ENCODE measurements around the gene TLR3.
"Not testable (repeated sequence)": the region's sequence is repeated elsewhere in the genome, so short reads cannot be mapped to it uniquely, and the experiment has no call there.

Gene TLR3

GRCh38 chr4:186068581-186069348 lies at the start of gene TLR3:
Gene TLR3 (plus strand): TSS chr4:186069156. CDS start chr4:186076620, 7,464 bp downstream.
- no peak for DNase-seq (ENCODE audit: low read depth)

- DNase-seq (ENCODE audit: low read depth) = no peak
These were observed 49.7 kb upstream of the TLR3 start for GRCh38 chr4:186019269-186019668.

GRCh38 chr4:186020106-186020792 lies 48.7 kb upstream of the TLR3 start:
- no peak for DNase-seq (ENCODE audit: low read depth)

GRCh38 chr4:186020793-186021407 lies 48.1 kb upstream of the TLR3 start:
- no peak for DNase-seq (ENCODE audit: low read depth)

DNA sequence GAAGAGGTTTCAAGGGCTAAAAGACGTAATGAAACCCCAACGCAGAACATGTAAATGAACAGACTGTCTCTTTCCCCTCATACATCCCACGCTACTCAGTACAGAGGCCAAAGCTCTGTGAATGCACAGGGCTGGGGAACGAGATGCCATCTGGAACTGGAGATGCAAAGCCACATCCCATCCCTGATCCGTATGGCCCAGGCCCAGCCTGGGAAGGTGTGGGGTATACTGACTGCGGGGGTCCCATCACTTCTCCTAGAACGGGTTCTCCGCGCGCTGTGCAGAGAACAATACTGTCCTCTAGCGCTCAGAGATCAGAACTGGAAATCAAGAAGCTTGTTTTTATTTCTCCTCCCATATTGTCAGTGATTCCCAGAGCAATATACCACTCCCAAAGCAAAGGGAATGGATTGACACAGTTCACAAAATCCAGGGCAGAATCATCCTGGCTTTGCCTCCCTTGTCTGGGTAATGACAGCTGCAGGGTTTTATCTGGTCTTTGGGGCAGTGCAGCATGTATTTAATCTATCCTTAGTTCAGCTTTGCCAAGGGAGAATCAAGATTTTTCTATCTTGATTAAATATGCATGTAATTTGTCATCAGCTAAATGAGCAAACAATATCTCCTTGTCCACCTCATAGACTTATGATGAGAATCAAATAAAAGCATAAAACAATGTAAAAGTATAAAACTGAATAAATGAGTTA lies 47.3 kb upstream of the TLR3 start:
- peak; percentile 18 for DNase-seq (ENCODE audit: low read depth)

DNA sequence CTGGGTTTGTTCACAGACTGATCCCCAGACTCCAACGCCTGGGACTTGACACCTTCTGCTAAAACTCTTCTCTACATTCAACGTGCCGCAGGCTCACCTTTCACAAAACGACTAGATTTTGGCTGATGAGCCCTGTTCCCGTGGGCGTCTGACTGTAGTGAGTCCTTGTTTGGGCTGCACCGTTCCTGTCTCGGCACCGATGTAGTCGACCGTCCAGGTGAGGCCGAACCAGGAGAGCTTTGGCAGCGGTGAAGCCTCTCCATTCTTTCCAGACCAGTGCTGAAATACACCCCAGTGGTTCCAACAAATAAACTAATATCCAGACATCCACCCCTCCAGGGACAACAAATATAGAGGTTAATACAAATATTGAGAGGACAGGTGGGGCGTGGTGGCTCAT lies 45.0 kb upstream of the TLR3 start:
- no peak for DNase-seq (ENCODE audit: low read depth)

- DNase-seq (ENCODE audit: low read depth) = no peak
These were observed 44.1 kb upstream of the TLR3 start for GRCh38 chr4:186024637-186025407.

- no peak for DNase-seq (ENCODE audit: low read depth)
These were observed 43.6 kb upstream of the TLR3 start for GRCh38 chr4:186025408-186025690.

- no peak for DNase-seq (ENCODE audit: low read depth)
These were observed 41.6 kb upstream of the TLR3 start for GRCh38 chr4:186027405-186027804.

DNA sequence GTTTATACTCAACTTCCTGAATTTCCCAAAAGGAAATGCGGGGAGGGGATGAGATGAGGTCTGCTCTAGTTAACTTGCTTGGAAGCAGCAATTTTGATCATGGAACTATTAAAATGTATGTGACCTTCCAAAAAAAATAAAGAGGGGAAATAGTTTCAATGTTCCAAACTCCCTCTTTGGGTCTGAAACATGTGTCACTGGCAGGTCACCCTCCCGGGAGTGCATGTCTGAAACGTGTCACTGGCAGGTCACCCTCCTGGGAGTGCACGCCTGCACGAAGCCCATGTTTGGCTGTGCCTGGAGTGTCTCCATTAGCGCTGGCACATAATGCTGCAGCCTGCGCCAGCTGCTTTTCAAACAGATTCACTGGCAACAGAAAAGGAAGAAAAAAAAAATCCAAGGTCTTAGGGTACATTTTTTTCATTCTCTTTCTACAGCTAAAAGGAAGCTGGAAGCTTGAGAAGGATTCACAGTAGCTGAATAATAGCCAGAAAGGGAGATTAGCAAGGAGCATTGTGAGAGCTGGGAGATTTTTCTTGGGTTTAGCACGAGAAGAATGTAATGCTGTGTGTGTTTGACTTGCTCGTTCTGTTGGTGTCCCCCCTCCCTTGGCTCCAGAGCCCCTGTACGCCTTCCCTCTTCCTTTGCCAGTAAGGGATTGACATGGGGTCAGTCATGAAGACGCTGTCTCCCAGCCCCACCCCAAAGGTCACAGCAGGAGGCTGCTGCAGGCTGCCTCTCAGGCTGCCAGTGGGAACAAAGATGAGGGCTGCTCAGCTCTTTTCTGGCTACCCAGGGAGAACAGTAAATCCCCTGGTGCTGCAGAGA lies 39.2 kb upstream of the TLR3 start:
- peak; percentile 76 for DNase-seq (ENCODE audit: low read depth)

DNA sequence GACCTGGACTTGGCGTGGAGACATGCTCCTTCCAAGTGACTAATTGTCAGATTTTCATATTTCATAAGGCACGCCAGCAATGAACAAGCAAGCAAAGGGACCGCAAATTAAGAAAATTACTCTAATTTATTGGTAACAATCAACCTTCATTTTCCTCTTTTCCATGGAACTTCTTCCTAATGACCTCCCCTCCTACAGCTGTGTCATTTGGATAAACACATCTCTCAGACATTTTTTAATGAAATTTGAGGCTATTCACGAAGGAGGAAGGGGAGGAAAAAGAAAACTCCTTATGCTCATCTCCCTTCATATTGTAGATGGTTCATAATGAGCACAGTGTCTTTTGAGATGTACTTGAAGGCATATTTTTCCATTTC lies 38.6 kb upstream of the TLR3 start:
- no peak for DNase-seq (ENCODE audit: low read depth)

- no peak for DNase-seq (ENCODE audit: low read depth)
These were observed 38.2 kb upstream of the TLR3 start for GRCh38 chr4:186030795-186031194.

DNA sequence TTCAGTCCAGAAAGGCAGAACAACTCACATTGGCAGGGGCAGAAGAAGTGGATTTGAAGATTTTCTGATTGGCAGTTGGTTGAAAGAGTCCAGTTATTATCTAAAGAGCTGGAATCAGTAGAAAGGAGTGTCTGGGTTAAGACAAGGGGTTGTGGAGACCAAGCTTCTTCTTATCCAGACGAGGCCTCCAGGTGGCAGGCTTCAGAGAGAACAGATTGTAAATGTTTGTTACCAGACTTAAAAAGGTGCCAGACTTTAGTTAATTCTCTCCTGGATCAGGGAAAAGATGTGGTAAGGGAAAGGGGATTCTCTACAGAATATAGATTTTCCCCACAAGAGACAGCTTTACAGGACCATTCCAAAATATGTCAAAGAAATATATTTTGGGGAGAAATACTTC lies 36.7 kb upstream of the TLR3 start:
- no peak for DNase-seq (ENCODE audit: low read depth)

DNA sequence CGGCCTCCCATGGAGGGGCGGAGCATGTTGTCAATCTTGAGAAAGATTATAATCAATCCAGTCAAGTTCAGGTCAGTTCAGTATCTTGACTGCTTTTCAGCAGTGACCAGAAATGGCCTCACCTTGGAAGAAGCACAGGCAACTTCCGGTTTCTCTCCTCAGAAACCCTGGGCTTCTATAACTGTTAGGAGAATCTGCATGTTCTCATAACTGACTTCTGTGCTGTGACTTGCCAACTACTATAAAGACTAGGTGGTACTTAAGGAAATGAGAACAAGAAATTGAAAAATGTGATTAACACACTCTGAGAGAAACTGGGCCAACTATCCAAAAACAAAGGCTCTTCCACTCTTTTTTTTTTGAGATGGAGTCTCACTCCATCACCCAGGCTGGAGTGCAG lies 35.9 kb upstream of the TLR3 start:
- DNase-seq (ENCODE audit: low read depth) = no peak

DNA sequence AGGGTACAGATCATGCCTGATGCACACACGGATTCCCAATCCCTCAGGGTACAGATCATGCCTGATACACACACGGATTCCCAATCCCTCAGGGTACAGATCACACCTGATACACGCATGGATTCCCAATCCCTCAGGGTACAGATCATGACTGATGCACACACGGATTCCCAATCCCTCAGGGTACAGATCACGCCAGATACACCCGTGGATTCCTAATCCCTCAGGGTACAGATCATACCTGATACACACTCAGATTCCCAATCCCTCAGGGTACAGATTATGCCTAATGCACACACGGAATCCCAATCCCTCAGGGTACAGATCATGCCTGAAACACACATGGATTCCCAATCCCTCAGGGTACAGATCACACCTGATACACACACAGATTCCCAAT lies 34.3 kb upstream of the TLR3 start:
- DNase-seq (ENCODE audit: low read depth) = not testable (repeated sequence)

DNA sequence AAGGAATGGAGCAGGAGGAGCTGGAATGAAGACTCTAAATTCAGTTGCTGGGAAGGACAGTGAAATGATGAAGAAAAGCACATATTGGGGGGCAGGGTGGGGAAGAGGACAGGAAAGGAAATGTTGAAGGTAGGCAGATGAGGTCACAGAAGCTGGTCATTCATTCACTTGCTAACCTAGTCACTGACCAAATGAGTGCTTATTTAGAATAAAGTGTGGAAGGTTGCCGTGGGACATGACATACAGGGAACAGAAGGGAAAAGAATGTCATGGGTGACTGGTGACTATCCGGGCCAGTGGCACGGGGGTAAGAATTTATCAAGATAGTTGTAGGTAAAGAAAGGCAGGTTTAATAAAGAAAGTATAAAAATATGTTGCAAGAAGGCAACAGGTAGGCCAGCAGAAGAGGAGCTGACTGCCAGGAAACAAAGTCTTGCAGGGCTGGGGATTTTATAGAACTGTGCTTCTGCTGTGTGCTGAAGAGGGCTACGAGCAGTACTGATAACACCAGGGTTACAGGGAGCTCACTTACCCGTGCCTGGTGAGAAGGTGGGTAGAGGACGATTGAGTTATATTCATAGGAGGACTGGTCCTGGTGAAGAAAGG lies 31.9 kb upstream of the TLR3 start:
- no peak for DNase-seq (ENCODE audit: low read depth)

DNA sequence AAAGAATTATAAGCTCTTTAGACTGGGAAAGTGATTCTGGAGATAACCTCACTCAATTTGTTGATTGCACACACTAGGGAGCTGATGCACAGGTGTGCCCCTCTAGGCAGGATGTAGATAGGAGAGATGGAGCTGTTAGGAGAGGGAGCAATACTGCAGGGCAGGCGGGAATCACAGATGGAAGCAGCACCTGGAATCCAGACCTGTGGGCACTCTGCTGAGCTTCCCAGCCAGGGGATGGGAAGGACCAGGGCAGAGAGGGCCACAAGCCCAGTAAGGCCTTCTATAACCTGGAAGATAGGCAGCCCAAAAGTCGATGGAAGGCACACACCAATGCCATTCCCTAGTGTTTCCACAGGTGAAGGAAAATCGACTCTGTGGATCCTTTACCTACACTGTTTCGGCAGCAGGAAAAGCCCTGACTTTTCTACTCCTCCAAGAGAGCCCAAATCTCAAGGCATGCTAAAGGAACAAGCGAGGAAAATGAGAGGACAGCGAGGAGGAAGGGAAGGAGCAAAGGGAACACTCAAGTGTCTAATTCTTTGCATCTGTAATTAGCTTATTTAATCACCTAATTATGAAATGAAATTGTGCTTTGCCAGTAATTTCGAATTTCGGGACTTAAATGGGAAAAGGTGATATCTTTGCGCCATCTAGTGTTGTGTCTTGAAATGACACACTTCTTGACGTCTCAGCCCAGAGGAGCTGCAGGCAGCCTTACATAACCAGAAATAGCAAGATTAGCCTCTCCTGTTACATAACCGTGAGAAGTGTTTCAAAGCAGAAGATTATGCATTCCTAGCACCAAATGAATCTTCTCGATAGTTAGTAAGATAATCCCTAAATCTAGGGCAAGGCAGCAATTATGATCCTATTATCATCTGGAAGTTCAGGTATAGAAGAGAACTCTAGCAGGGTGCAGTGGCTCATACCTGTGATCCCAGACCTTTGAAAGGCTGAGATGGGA lies 31.0 kb upstream of the TLR3 start:
- DNase-seq (ENCODE audit: low read depth) = peak; percentile 68

DNA sequence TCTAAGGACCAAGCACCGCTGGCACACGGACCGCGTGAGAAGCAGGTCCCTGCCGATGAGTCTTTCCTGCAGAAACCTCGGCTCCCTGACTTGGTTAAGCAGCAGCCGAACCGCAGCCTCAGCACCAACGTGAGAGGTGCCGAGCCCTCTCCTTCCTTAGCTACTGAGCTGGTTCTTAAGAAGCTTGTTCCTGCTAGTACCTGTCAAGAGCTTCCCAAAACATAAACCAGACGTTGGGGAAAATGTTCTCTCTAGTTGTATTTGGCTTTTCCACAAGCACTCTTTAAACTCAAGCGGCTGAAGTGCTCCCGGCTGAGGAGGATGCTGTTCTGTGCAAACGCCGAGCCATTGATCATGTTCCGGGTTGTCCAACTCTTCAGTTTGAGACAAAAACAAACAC lies 29.3 kb upstream of the TLR3 start:
- DNase-seq (ENCODE audit: low read depth) = no peak

GRCh38 chr4:186040316-186040715 lies 28.6 kb upstream of the TLR3 start:
- DNase-seq (ENCODE audit: low read depth) = no peak

DNA sequence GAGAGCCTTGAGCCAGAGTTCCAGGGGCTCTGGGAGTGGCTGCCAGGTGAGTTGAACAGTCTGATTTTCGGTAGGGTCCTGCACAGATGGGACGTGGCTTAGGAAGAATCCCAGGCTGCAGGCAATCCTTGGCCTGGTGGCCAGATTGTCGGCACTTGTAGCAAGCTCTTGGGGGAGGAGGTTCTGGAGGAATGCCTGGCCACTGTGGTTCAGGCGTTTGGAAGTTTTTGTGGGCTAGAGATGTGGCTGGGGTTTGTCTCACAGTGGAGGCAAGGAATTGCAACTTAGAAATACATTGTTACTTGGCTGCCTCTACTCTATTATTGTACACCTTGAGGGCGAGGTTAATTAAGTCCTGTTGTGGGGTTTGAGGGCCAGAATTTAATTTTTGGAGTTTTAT lies 21.5 kb upstream of the TLR3 start:
- not testable (repeated sequence) for DNase-seq (ENCODE audit: low read depth)
